Esophagus squamous epithelium (tissue), 5 donors: ENCODE measurements around the gene ADAMTSL1. TPM values are rescaled to one million over a fixed set of nuclear protein-coding genes. Genes with fewer than 3 reads are reported as not detected.

ENCODE experiments used
- DNase-seq: peaks from one replicate; lab custom pipeline; 2025; lab: John Stamatoyannopoulos, UW
- H3K27ac ChIP-seq, 4 donors: fragments of 200-600 bp; sonication (generic); one replicate each; pipeline ENCODE4 v1.5.1; 2016 to 2019; ENCODE audit warnings: mild to moderate bottlenecking in 1 of 4
- H3K27me3 ChIP-seq, 4 donors: fragments of 200-600 bp; sonication (generic); 1 replicate in 3 of 4; 2 replicates in 1 of 4; pipeline versions ENCODE4 v1.5.1 to v1.6.0; 2017 to 2021; ENCODE audit warnings: antibody characterized with exemption in 1 of 4
- H3K36me3 ChIP-seq, 3 donors: fragments of 200-600 bp; sonication (generic); one replicate each; pipeline ENCODE4 v1.5.1; 2016 to 2019
- H3K4me1 ChIP-seq, 3 donors: fragments of 200-600 bp; sonication (generic); one replicate each; pipeline ENCODE4 v1.5.1; 2017 to 2019
- H3K4me3 ChIP-seq, 4 donors: fragments of 200-600 bp; sonication (generic); 1 replicate in 3 of 4; 2 replicates in 1 of 4; pipeline ENCODE4 v1.5.1; 2016 to 2019; ENCODE audit warnings: mild to moderate bottlenecking in 2 of 4, moderate library complexity in 1 of 4
- H3K9me3 ChIP-seq, 3 donors: fragments of 200-600 bp; sonication (generic); one replicate each; pipeline ENCODE4 v1.5.1; 2016 to 2019
- CTCF ChIP-seq, 6 experiments: fragments of 450-650 bp in 4 of 6; fragments of 200-600 bp in 2 of 6; sonication (generic) in 2 of 6; IDR thresholded peaks; one replicate each; pipeline ENCODE4 v1.5.1; 2016 to 2019; ENCODE audit warnings: antibody characterized with exemption in 6 of 6, mild to moderate bottlenecking in 4 of 6, moderate library complexity in 4 of 6
- POLR2A ChIP-seq, 4 donors: fragments of 450-650 bp; IDR thresholded peaks; one replicate each; pipeline ENCODE4 v1.6.1; 2017; ENCODE audit warnings: antibody characterized with exemption in 4 of 4, mild to moderate bottlenecking in 4 of 4, moderate library complexity in 3 of 4
- WGBS, 2 donors: methylation state at CpG; one replicate each; pipeline ENCODE4 v1.1.5; 2018; 5-methylcytosine and 5-hydroxymethylcytosine counted together
- intact Hi-C: fragments of 100-400 bp; cut with DNase I; formaldehyde crosslinking; loops from one replicate; pipeline ENCODE4 v1.15.0; 2022
- total RNA-seq, 4 donors: library from RNA; depleted of rRNA; stranded (reverse); fragments of >200 nt; gene quantifications; one replicate each; pipeline ENCODE4 v1.1.0, GENCODE V29; 2016
- donor health status: DM: yes; HTN: yes; CAD: no.

The ADAMTSL1 gene
- total RNA-seq, 4 donors from 2014 or later: 0.80 to 23.7 (median 2.3) TPM

- DNase-seq: no peak
- Histone ChIP-seq H3K27ac (no peak overlapping the region), H3K27me3 (no peaks in the 10 kb centered on the region), H3K9me3 (peaks cover 0 to 3% (median 0%) of the 10 kb centered on the region in 3 donors), H3K4me1 (peaks cover 0 to 14% (median 0%) of the 10 kb centered on the region in 3 donors), H3K4me3 (no peak overlapping the region), H3K36me3 (no peaks in the 10 kb centered on the region)
- intact Hi-C loops: no loop called here
- TF ChIP-seq POLR2A (IDR thresholded peaks at IDR 0.05) (no peak), CTCF (IDR thresholded peaks at IDR 0.05) (no peak)
- WGBS, 2 donors: 87 to 90% methylated on average over 5 to 8 of the region's 9 CpGs
These were observed 432.1 kb downstream of the ADAMTSL1 start for GRCh38 chr9:18905883-18906629.

GRCh38 chr9:18906656-18907395 lies 432.9 kb downstream of the ADAMTSL1 start:
- DNase-seq: no peak
- WGBS, 2 donors: 35 to 82% methylated on average over 1 to 2 of the region's 9 CpGs
- Histone ChIP-seq H3K4me3 (no peak overlapping the region), H3K36me3 (no peaks in the 10 kb centered on the region), H3K27ac (no peak overlapping the region), H3K9me3 (peaks cover 0 to 1% (median 0%) of the 10 kb centered on the region in 3 donors), H3K27me3 (no peaks in the 10 kb centered on the region), H3K4me1 (peaks cover 0 to 14% (median 0%) of the 10 kb centered on the region in 3 donors)
- intact Hi-C loops: no loop called here
- TF ChIP-seq CTCF (IDR thresholded peaks at IDR 0.05): no peak
- no peak for TF ChIP-seq POLR2A (IDR thresholded peaks at IDR 0.05)

GRCh38 chr9:18907927-18908625 lies 434.1 kb downstream of the ADAMTSL1 start:
- H3K36me3 ChIP-seq: no peaks in the 10 kb centered on the region
- intact Hi-C loops: no loop called here
- H3K27ac ChIP-seq: no peak overlapping the region
- TF ChIP-seq POLR2A (IDR thresholded peaks at IDR 0.05) (no peak), CTCF (IDR thresholded peaks at IDR 0.05) (no peak)
- H3K4me1 ChIP-seq: peaks cover 0 to 14% (median 0%) of the 10 kb centered on the region in 3 donors
- 82 to 87% methylated on average over 12 to 15 of the region's 15 CpGs for WGBS, 2 donors
- no peaks in the 10 kb centered on the region for H3K9me3 ChIP-seq
- no peaks in the 10 kb centered on the region for H3K27me3 ChIP-seq
- no peak for DNase-seq
- H3K4me3 ChIP-seq: no peak overlapping the region

GRCh38 chr9:18909140-18910018 lies 435.4 kb downstream of the ADAMTSL1 start:
- no peaks in the 10 kb centered on the region for H3K36me3 ChIP-seq
- DNase-seq: no peak
- H3K4me1 ChIP-seq: peaks cover 0 to 14% (median 0%) of the 10 kb centered on the region in 3 donors
- no peaks in the 10 kb centered on the region for H3K9me3 ChIP-seq
- TF ChIP-seq CTCF (IDR thresholded peaks at IDR 0.05) (no peak), POLR2A (IDR thresholded peaks at IDR 0.05) (no peak)
- 76 to 77% methylated on average over 7 to 14 of the region's 17 CpGs for WGBS, 2 donors
- H3K4me3 ChIP-seq: no peak overlapping the region
- intact Hi-C loops: no loop called here
- no peak overlapping the region for H3K27ac ChIP-seq
- no peaks in the 10 kb centered on the region for H3K27me3 ChIP-seq
